ENCODE measurements around the gene GP5.

DNA sequence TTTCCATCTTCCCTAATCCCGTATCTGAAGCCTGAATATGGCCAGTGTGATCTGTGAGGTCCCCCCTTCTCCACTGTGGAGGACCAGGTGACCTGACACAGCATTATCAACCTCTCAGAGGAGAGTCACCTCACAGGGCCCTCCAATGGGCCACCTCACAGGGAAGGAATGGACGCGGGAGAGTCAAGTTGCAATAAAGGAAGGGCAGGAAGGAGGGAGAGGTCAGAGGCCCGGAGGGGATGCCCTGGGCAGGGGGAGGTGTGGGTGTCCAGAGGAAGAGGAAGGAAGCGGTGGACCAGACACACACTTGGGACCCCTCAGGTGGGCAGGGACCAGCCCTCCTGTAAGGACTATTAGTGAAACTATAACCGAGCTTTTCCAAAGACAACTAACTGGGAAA lies 14.9 kb downstream of the GP5 start:
- TF ChIP-seq, protein P1, sequence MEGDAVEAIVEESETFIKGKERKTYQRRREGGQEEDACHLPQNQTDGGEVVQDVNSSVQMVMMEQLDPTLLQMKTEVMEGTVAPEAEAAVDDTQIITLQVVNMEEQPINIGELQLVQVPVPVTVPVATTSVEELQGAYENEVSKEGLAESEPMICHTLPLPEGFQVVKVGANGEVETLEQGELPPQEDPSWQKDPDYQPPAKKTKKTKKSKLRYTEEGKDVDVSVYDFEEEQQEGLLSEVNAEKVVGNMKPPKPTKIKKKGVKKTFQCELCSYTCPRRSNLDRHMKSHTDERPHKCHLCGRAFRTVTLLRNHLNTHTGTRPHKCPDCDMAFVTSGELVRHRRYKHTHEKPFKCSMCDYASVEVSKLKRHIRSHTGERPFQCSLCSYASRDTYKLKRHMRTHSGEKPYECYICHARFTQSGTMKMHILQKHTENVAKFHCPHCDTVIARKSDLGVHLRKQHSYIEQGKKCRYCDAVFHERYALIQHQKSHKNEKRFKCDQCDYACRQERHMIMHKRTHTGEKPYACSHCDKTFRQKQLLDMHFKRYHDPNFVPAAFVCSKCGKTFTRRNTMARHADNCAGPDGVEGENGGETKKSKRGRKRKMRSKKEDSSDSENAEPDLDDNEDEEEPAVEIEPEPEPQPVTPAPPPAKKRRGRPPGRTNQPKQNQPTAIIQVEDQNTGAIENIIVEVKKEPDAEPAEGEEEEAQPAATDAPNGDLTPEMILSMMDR (IDR thresholded peaks at IDR 0.05; ENCODE audit: insufficient read depth, low read length): no peak
- no peak for TF ChIP-seq POLR2AphosphoS5 (IDR thresholded peaks at IDR 0.05; ENCODE audit: low read depth)

Data from HL-60 (cell line).